Measurements from ENCODE around the gene PIF1.

DNA sequence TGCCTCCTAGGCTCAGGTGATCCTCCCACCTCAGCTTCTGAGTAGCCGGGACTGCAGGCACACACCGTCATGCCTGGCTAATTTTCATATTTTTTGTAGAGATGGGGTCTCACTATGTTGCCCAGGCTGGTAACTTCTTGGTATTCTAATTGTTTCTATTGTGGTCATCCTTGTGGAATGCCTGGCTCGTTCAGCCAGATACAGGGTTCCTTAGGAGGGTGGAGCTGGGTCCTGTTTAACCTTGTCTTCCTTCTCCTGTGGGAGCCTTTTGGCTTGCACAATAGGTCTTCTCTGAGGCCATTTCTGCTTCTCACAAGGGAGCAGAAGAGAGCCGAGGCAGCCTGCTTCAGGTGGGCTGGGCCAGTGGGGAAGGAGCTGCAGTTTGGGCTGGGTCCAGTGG lies 32.0 kb upstream of the PIF1 start:
- TF ChIP-seq CTCF (IDR thresholded peaks at IDR 0.05; ENCODE audit: low read length): no peak
- TF ChIP-seq EZH2 (optimal IDR thresholded peaks at IDR 0.05; ENCODE audit: low read depth, low read length): no peak

All from MM.1S (cell line).